Neural cell (in vitro differentiated cells): Measurements from ENCODE around the gene PLA2G2E. TPM values are rescaled to one million over a fixed set of nuclear protein-coding genes. Genes with fewer than 3 reads are reported as not detected.

ENCODE experiments used
- H2AFZ ChIP-seq: fragments of 200-600, 300-800 bp; sonication (generic), shearing (Covaris generic); 2 replicates; pipeline ENCODE4 v1.6.0; 2014; ENCODE audit warnings: low read depth, mild to moderate bottlenecking, antibody characterized with exemption, low read length, moderate library complexity
- H3F3A ChIP-seq: fragments of 200-600 bp; shearing (Covaris generic); 2 replicates; pipeline ENCODE4 v1.6.1; 2016; ENCODE audit warnings: mild to moderate bottlenecking, moderate library complexity, mixed read lengths, antibody characterized with exemption, low read length; ENCODE audit not compliant: insufficient read depth, poor library complexity, severe bottlenecking
- H3K27ac ChIP-seq: fragments of 200-600, 300-800 bp; sonication (generic), shearing (Covaris generic); 2 replicates; pipeline ENCODE4 v1.5.1; 2014; ENCODE audit warnings: mild to moderate bottlenecking, low read length, moderate library complexity
- H3K27me3 ChIP-seq: fragments of 300-800, 200-600 bp; sonication (generic), shearing (Covaris generic); 2 replicates; pipeline ENCODE4 v1.6.0; 2014; ENCODE audit warnings: mild to moderate bottlenecking, low read depth, low read length, moderate library complexity; ENCODE audit not compliant: insufficient read depth
- H3K36me3 ChIP-seq: fragments of 300-800, 200-600 bp; sonication (generic), shearing (Covaris generic); 2 replicates; pipeline ENCODE4 v1.5.1; 2014; ENCODE audit warnings: mild to moderate bottlenecking, antibody characterized with exemption, low read length, moderate library complexity; ENCODE audit not compliant: insufficient read depth
- H3K4me2 ChIP-seq: fragments of 300-800, 200-600 bp; sonication (generic), shearing (Covaris generic); 2 replicates; pipeline ENCODE4 v1.6.0; 2014; ENCODE audit warnings: mild to moderate bottlenecking, low read length
- H3K4me3 ChIP-seq: fragments of 300-800, 200-600 bp; sonication (generic), shearing (Covaris generic); 2 replicates; pipeline ENCODE4 v1.5.1; 2014; ENCODE audit warnings: mild to moderate bottlenecking, low read length, moderate library complexity
- H3K79me2 ChIP-seq: fragments of 200-600 bp; shearing (Covaris generic); replicated peaks from 2 replicates; pipeline ENCODE4 v1.6.0; 2014; ENCODE audit warnings: mild to moderate bottlenecking, low read length, moderate library complexity; ENCODE audit not compliant: insufficient read depth
- H3K9ac ChIP-seq: fragments of 300-800, 200-600 bp; sonication (generic), shearing (Covaris generic); 2 replicates; pipeline ENCODE4 v1.6.1; 2016; ENCODE audit warnings: mild to moderate bottlenecking, low read length, mixed read lengths
- H3K9me2 ChIP-seq: fragments of 200-600 bp; shearing (Covaris generic); 2 replicates; pipeline ENCODE4 v1.6.1; 2016; ENCODE audit warnings: mild to moderate bottlenecking, low read length, mixed read lengths; ENCODE audit not compliant: insufficient read depth
- H3K9me3 ChIP-seq: fragments of 200-600, 300-800 bp; sonication (generic), shearing (Covaris generic); 2 replicates; pipeline ENCODE4 v1.6.1; 2016; ENCODE audit warnings: mild to moderate bottlenecking, mixed run types, low read length, moderate library complexity, mixed read lengths
- H4K20me1 ChIP-seq: fragments of 200-600 bp; shearing (Covaris generic); 2 replicates; pipeline ENCODE4 v1.6.1; 2016; ENCODE audit warnings: mild to moderate bottlenecking, mixed run types; ENCODE audit not compliant: insufficient read depth
- CTCF ChIP-seq: fragments of 450-650 bp; IDR thresholded peaks from 2 replicates; pipeline ENCODE4 v1.5.1; 2014; ENCODE audit warnings: antibody characterized with exemption, mild to moderate bottlenecking, moderate library complexity; ENCODE audit not compliant: poor library complexity, severe bottlenecking
- EP300 ChIP-seq: fragments of 450-650 bp; conservative IDR thresholded peaks from 2 replicates; pipeline ENCODE4 v1.6.1; 2014; ENCODE audit warnings: antibody characterized with exemption, mild to moderate bottlenecking, moderate library complexity; ENCODE audit not compliant: poor library complexity, severe bottlenecking
- EZH2 ChIP-seq: fragments of 200-600, 300-800 bp; shearing (Covaris generic), sonication (generic); IDR thresholded peaks from 2 replicates; pipeline ENCODE4 v1.6.1; 2014; ENCODE audit warnings: antibody characterized with exemption, low read length, borderline replicate concordance, mild to moderate bottlenecking; ENCODE audit not compliant: insufficient read depth, poor library complexity, severe bottlenecking
- MXI1 ChIP-seq: fragments of 450-650 bp; conservative IDR thresholded peaks from 2 replicates; pipeline ENCODE4 v1.6.1; 2014; ENCODE audit warnings: antibody characterized with exemption, mild to moderate bottlenecking; ENCODE audit not compliant: poor library complexity, severe bottlenecking
- POLR2AphosphoS5 ChIP-seq: IDR thresholded peaks from 2 replicates; pipeline ENCODE4 v1.6.1; 2012
- RAD21 ChIP-seq: fragments of 450-650 bp; conservative IDR thresholded peaks from 2 replicates; pipeline ENCODE4 v1.6.1; 2014; ENCODE audit warnings: antibody characterized with exemption, mild to moderate bottlenecking, moderate library complexity
- REST ChIP-seq: IDR thresholded peaks from 2 replicates; pipeline ENCODE4 v1.6.1; 2012; ENCODE audit warnings: borderline replicate concordance
- SMC3 ChIP-seq: fragments of 450-650 bp; conservative IDR thresholded peaks from 2 replicates; pipeline ENCODE4 v1.6.1; 2014; ENCODE audit warnings: antibody characterized with exemption, mild to moderate bottlenecking, moderate library complexity; ENCODE audit not compliant: poor library complexity
- TAF1 ChIP-seq: IDR thresholded peaks from 2 replicates; pipeline ENCODE4 v1.6.1; 2012; ENCODE audit warnings: low read depth
- polyA plus RNA-seq: library from polyadenylated mRNA; depleted of rRNA; stranded (reverse); fragments of >200 nt; gene quantifications from 2 replicates; pipeline ENCODE4 v1.2.3, GENCODE V29; 2014

The PLA2G2E gene
- polyA plus RNA-seq, 1 donor from 2014 or later: not detected

GRCh38 chr1:19955534-19956170 lies 32.2 kb upstream of the PLA2G2E start:
- H3K79me2 ChIP-seq: no peaks in the 10 kb centered on the region
- no peaks in the 10 kb centered on the region for H3K36me3 ChIP-seq
- H3K4me2 ChIP-seq: no peak overlapping the region
- no peak for TF ChIP-seq CTCF
- no peaks in the 10 kb centered on the region for H3F3A ChIP-seq
- H2AFZ ChIP-seq: no peak overlapping the region
- H3K27me3 ChIP-seq: no peaks in the 10 kb centered on the region
- H3K4me3 ChIP-seq: no peak overlapping the region
- H3K27ac ChIP-seq: no peak overlapping the region
- H3K9me3 ChIP-seq: no peaks in the 10 kb centered on the region
- no peaks in the 10 kb centered on the region for H4K20me1 ChIP-seq
- H3K9ac ChIP-seq: no peak overlapping the region
- no peaks in the 10 kb centered on the region for H3K9me2 ChIP-seq

- Histone ChIP-seq H3K9me3 (no peaks in the 10 kb centered on the region), H3K9me2 (no peaks in the 10 kb centered on the region), H3F3A (no peaks in the 10 kb centered on the region), H3K9ac (no peak overlapping the region), H3K27me3 (no peaks in the 10 kb centered on the region), H3K4me3 (no peak overlapping the region), H3K79me2 (no peaks in the 10 kb centered on the region), H4K20me1 (no peaks in the 10 kb centered on the region), H3K36me3 (no peaks in the 10 kb centered on the region), H3K4me2 (no peak overlapping the region), H2AFZ (no peak overlapping the region), H3K27ac (no peak overlapping the region)
- TF ChIP-seq EP300 (no peak), EZH2 (no peak), POLR2AphosphoS5 (no peak), SMC3 (no peak)
Measured at GRCh38 chr1:19954059-19954458, 30.6 kb upstream of the PLA2G2E start.

GRCh38 chr1:19949016-19949415 lies 25.6 kb upstream of the PLA2G2E start:
- Histone ChIP-seq H2AFZ (no peak overlapping the region), H3K9me2 (no peaks in the 10 kb centered on the region), H3K9ac (no peak overlapping the region), H3F3A (no peaks in the 10 kb centered on the region), H3K27ac (no peak overlapping the region), H3K4me3 (no peak overlapping the region), H4K20me1 (no peaks in the 10 kb centered on the region), H3K36me3 (no peaks in the 10 kb centered on the region), H3K27me3 (no peaks in the 10 kb centered on the region), H3K79me2 (no peaks in the 10 kb centered on the region), H3K4me2 (no peak overlapping the region), H3K9me3 (no peaks in the 10 kb centered on the region)
- TF ChIP-seq MXI1 (no peak), POLR2AphosphoS5 (no peak), CTCF (no peak), EZH2 (no peak), EP300 (no peak), TAF1 (no peak), SMC3 (no peak), RAD21 (no peak), REST (no peak)
